ENCODE measurements around the gene GNA12.

The GNA12 gene, protein sequence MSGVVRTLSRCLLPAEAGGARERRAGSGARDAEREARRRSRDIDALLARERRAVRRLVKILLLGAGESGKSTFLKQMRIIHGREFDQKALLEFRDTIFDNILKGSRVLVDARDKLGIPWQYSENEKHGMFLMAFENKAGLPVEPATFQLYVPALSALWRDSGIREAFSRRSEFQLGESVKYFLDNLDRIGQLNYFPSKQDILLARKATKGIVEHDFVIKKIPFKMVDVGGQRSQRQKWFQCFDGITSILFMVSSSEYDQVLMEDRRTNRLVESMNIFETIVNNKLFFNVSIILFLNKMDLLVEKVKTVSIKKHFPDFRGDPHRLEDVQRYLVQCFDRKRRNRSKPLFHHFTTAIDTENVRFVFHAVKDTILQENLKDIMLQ

DNA sequence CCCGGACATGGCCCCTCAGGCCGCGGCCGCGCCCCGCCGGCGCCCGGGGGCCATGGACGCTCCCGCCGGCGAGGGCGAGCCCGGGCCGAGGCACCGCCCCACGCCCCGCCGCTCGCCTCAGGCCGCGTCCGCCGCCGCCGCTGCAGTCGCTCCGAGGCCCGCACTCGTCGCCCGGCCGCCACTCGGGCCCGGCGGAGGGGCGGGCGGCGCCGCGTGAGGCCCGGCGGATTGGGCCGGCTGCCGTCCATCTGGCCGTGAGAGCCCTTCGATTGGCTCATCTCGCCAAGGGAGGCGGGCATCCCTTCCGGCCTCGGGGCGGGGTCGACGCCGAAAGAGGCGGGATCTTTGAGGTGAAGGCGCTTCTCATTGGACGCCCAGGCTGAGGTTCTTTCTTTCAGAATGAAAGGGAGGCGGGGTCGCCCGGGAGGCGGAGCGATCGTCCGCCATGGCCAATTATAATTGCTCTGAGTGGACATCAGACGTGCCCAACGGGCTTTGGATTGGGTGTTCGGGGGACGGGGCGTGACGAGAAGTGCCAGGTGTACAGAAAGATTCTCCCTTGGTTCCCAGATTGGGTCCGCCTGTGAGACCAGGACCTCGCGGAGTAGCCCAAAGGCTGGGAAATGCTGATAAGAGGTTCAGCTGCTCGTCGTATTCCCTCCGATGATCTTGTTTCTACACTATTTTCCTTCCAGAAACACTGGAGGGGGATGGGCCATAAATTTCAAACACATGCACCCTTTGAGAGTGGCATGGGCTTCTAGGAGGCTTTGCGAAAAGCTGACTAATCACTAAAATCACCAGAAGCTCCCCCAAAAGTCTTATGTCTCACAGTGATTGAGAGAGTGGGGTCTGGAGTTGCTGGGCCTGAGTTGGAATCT lies at the start of gene GNA12:
Gene GNA12, minus strand, starts transcription at position 156 of the 881 bp plus-strand sequence. Its CDS starts 147 bp downstream, at position 9.
- H4K20me1 ChIP-seq (ENCODE audit: low read depth, low read length) = no peaks in the 10 kb centered on the region
- H3K9me2 ChIP-seq (replicated peaks; ENCODE audit: insufficient read depth, low read length) = no peaks in the 10 kb centered on the region
- no peaks in the 10 kb centered on the region for H3K27me3 ChIP-seq (ENCODE audit: low read length)
- peak within 1 kb of the TSS; percentile 80 for H3K4me2 ChIP-seq (ENCODE audit: low read depth, low read length, poor library complexity, severe bottlenecking)
- H3K79me2 ChIP-seq (ENCODE audit: insufficient read depth, low read length) = no peaks in the 10 kb centered on the region
- peak within 1 kb of the TSS; percentile 60 for H3K4me3 ChIP-seq (ENCODE audit: insufficient read depth, low read length, poor library complexity, severe bottlenecking)
- no peaks in the 10 kb centered on the region for H3K36me3 ChIP-seq (ENCODE audit: low read length)
- no peaks in the 10 kb centered on the region for H3K9me3 ChIP-seq (ENCODE audit: insufficient read depth, low read length)
- H3K27ac ChIP-seq (ENCODE audit: low read depth, low read length) = no peak within 1 kb of the TSS
- TF ChIP-seq, protein P1, sequence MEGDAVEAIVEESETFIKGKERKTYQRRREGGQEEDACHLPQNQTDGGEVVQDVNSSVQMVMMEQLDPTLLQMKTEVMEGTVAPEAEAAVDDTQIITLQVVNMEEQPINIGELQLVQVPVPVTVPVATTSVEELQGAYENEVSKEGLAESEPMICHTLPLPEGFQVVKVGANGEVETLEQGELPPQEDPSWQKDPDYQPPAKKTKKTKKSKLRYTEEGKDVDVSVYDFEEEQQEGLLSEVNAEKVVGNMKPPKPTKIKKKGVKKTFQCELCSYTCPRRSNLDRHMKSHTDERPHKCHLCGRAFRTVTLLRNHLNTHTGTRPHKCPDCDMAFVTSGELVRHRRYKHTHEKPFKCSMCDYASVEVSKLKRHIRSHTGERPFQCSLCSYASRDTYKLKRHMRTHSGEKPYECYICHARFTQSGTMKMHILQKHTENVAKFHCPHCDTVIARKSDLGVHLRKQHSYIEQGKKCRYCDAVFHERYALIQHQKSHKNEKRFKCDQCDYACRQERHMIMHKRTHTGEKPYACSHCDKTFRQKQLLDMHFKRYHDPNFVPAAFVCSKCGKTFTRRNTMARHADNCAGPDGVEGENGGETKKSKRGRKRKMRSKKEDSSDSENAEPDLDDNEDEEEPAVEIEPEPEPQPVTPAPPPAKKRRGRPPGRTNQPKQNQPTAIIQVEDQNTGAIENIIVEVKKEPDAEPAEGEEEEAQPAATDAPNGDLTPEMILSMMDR (IDR thresholded peaks at IDR 0.05; ENCODE audit: insufficient read depth, low read length, poor library complexity, severe bottlenecking) = no peak
- TF ChIP-seq EZH2phosphoT487 (conservative IDR thresholded peaks at IDR 0.05; ENCODE audit: low read length) = no peak
- H3F3A ChIP-seq (ENCODE audit: insufficient read depth) = no peaks in the 10 kb centered on the region
- peak within 1 kb of the TSS; percentile 94 for H2AFZ ChIP-seq (ENCODE audit: low read depth, low read length, severe bottlenecking)
- peak within 1 kb of the TSS; percentile 59 for H3K9ac ChIP-seq (ENCODE audit: low read length)

DNA sequence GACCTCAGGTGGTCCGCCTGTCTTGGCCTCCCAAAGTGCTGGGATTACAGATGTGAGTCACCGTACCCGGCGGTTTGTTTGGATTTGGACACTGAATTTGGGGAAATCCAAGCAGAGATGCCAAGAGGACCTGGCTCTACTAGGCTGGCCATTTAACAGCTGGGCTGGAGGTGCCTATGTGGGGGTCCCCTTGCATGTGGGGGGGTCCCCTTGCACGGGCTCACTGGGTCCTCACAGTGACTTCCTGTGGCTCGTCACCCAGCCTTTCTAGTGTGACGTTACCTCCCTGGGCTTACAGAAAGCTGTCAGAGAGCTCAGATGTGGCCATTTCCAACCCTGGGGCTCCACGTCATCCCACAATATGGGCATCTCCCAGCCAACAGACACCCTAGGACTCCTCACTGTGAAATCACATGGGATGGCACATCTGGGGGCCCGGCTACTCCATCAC lies 49.3 kb upstream of the GNA12 start:
- Histone ChIP-seq H3K27me3 (ENCODE audit: low read length) (no peaks in the 10 kb centered on the region), H2AFZ (ENCODE audit: low read depth, low read length, severe bottlenecking) (peak overlapping the region; percentile 8), H3K9me2 (replicated peaks; ENCODE audit: insufficient read depth, low read length) (no peaks in the 10 kb centered on the region), H3K27ac (ENCODE audit: low read depth, low read length) (peak overlapping the region; percentile 98), H3F3A (ENCODE audit: insufficient read depth) (peaks cover 40% of the 10 kb centered on the region), H3K9me3 (ENCODE audit: insufficient read depth, low read length) (no peaks in the 10 kb centered on the region), H3K4me2 (ENCODE audit: low read depth, low read length, poor library complexity, severe bottlenecking) (peak overlapping the region; percentile 92), H4K20me1 (ENCODE audit: low read depth, low read length) (no peaks in the 10 kb centered on the region), H3K9ac (ENCODE audit: low read length) (peak overlapping the region; percentile 66), H3K4me3 (ENCODE audit: insufficient read depth, low read length, poor library complexity, severe bottlenecking) (peak overlapping the region; percentile 46), H3K79me2 (ENCODE audit: insufficient read depth, low read length) (no peaks in the 10 kb centered on the region), H3K36me3 (ENCODE audit: low read length) (no peaks in the 10 kb centered on the region)
- TF ChIP-seq EZH2phosphoT487 (conservative IDR thresholded peaks at IDR 0.05; ENCODE audit: low read length) = no peak

DNA sequence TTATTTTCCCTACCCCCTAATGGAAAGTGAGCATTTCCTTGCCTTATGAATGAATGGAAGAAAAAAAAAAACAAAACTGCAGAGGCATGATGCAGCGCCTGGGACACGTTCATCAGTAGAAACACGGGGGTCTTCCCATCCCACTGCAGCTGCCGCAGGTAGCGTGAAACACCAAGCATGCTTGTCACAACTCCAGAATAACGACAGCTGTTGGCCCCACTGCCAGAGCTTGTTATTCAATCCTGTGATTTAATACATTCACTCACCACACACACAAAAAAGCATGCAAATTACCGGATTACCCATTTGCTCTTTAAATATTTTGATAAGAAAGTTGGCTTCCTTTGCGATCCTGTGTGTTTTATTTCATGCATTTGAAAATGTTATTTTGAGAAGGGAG lies 48.4 kb upstream of the GNA12 start:
- peak overlapping the region; percentile 92 for H3K4me2 ChIP-seq (ENCODE audit: low read depth, low read length, poor library complexity, severe bottlenecking)
- no peaks in the 10 kb centered on the region for H4K20me1 ChIP-seq (ENCODE audit: low read depth, low read length)
- H3K4me3 ChIP-seq (ENCODE audit: insufficient read depth, low read length, poor library complexity, severe bottlenecking) = peak overlapping the region; percentile 11
- peak overlapping the region; percentile 98 for H3K27ac ChIP-seq (ENCODE audit: low read depth, low read length)
- TF ChIP-seq EZH2phosphoT487 (conservative IDR thresholded peaks at IDR 0.05; ENCODE audit: low read length) = no peak
- TF ChIP-seq, protein P1 (IDR thresholded peaks at IDR 0.05; ENCODE audit: insufficient read depth, low read length, poor library complexity, severe bottlenecking) = no peak
- H3K79me2 ChIP-seq (ENCODE audit: insufficient read depth, low read length) = no peaks in the 10 kb centered on the region
- H3K36me3 ChIP-seq (ENCODE audit: low read length) = no peaks in the 10 kb centered on the region
- H3K9me3 ChIP-seq (ENCODE audit: insufficient read depth, low read length) = no peaks in the 10 kb centered on the region
- no peaks in the 10 kb centered on the region for H3K27me3 ChIP-seq (ENCODE audit: low read length)
- H3F3A ChIP-seq (ENCODE audit: insufficient read depth) = peaks cover 40% of the 10 kb centered on the region
- H3K9ac ChIP-seq (ENCODE audit: low read length) = peak overlapping the region; percentile 66
- no peak overlapping the region for H2AFZ ChIP-seq (ENCODE audit: low read depth, low read length, severe bottlenecking)
- no peaks in the 10 kb centered on the region for H3K9me2 ChIP-seq (replicated peaks; ENCODE audit: insufficient read depth, low read length)

Data from SU-DHL-6 (cell line).